Testis (tissue), 3 donors: ENCODE data around the gene TBC1D21. TPM values are rescaled to one million over a fixed set of nuclear protein-coding genes. Genes with fewer than 3 reads are reported as not detected.

ENCODE experiments used
- DNase-seq: peaks from one replicate; pipeline ENCODE4 v3.0.0-alpha.2; 2019
- H3K27ac ChIP-seq, 2 donors: fragments of 200-600 bp; sonication (generic); one replicate each; pipeline ENCODE4 v1.5.1; 2019
- H3K27me3 ChIP-seq: fragments of 200-600 bp; sonication (generic); one replicate; pipeline ENCODE4 v1.5.1; 2019
- H3K36me3 ChIP-seq: fragments of 200-600 bp; sonication (generic); one replicate; pipeline ENCODE4 v1.5.1; 2017; ENCODE audit warnings: low read depth; ENCODE audit errors: missing control alignments
- H3K4me1 ChIP-seq: fragments of 200-600 bp; sonication (generic); one replicate; pipeline ENCODE4 v1.5.1; 2019
- H3K4me3 ChIP-seq, 2 donors: fragments of 200-600 bp; sonication (generic); one replicate each; pipeline ENCODE4 v1.5.1; 2017 to 2019
- H3K9me3 ChIP-seq: fragments of 200-600 bp; sonication (generic); one replicate; pipeline ENCODE4 v1.5.1; 2017
- CTCF ChIP-seq, 3 experiments: fragments of 450-650 bp in 2 of 3; fragments of 200-600 bp in 1 of 3; sonication (generic) in 1 of 3; IDR thresholded peaks; one replicate each; pipeline ENCODE4 v1.5.1; 2016 to 2019; ENCODE audit warnings: antibody characterized with exemption in 3 of 3, mild to moderate bottlenecking in 2 of 3, moderate library complexity in 1 of 3
- POLR2A ChIP-seq: fragments of 450-650 bp; IDR thresholded peaks from one replicate; pipeline ENCODE4 v1.6.1; 2017; ENCODE audit warnings: antibody characterized with exemption, mild to moderate bottlenecking, moderate library complexity
- WGBS, 2 donors: methylation state at CpG; one replicate each; pipeline ENCODE4 v1.1.5; 2018; 5-methylcytosine and 5-hydroxymethylcytosine counted together
- intact Hi-C: fragments of 100-400 bp; cut with DNase I; formaldehyde crosslinking; loops from one replicate; pipeline ENCODE4 v1.15.1; 2023; ENCODE audit warnings: low total_unique reads
- polyA plus RNA-seq: library from polyadenylated mRNA; stranded (reverse); fragments of 350-450 nt; fragmentation: Illumina TruSeq; extraction: RNeasy Lipid Tissue Mini Kit (QIAGEN cat#74804); gene quantifications from one replicate; pipeline ENCODE4 v1.2.3, GENCODE V29; 2014; ENCODE audit warnings: low read depth, low replicate concordance; ENCODE audit not compliant: insufficient read depth
- total RNA-seq, 2 donors: library from RNA; depleted of rRNA; stranded (reverse); fragments of >200 nt; gene quantifications; one replicate each; pipeline ENCODE4 v1.2.3, GENCODE V29; 2016

Gene TBC1D21
- total and polyA plus RNA-seq, 3 donors from 2014 or later: 17.9 to 80.2 (median 47.6) TPM

- TF ChIP-seq POLR2A (no peak), CTCF (IDR thresholded peaks at IDR 0.05) (no peak)
- H3K27ac ChIP-seq: no peak overlapping the region
- no peak overlapping the region for H3K4me3 ChIP-seq
- 38 to 54% methylated on average over 2 of the region's 2 CpGs for WGBS, 2 donors
- H3K4me1 ChIP-seq: peaks cover 25% of the 10 kb centered on the region
- DNase-seq: no peak
- intact Hi-C loops: no loop called here
- H3K36me3 ChIP-seq: no peaks in the 10 kb centered on the region
- H3K9me3 ChIP-seq: no peaks in the 10 kb centered on the region
- H3K27me3 ChIP-seq: no peaks in the 10 kb centered on the region
Measured at GRCh38 chr15:73866481-73866880, 6.9 kb upstream of the TBC1D21 start.

GRCh38 chr15:73866881-73867410, 6.4 kb upstream of the TBC1D21 start:
- Histone ChIP-seq H3K27me3 (no peaks in the 10 kb centered on the region), H3K36me3 (no peaks in the 10 kb centered on the region), H3K4me1 (peaks cover 25% of the 10 kb centered on the region), H3K4me3 (no peak overlapping the region), H3K27ac (no peak overlapping the region), H3K9me3 (no peaks in the 10 kb centered on the region)
- 66 to 70% methylated on average over 4 to 6 of the region's 6 CpGs for WGBS, 2 donors
- no peak for DNase-seq
- intact Hi-C loops: no loop called here
- TF ChIP-seq CTCF (IDR thresholded peaks at IDR 0.05): no peak
- TF ChIP-seq POLR2A: no peak

GRCh38 chr15:73867426-73867825, 5.9 kb upstream of the TBC1D21 start:
- 42 to 63% methylated on average over 3 of the region's 3 CpGs for WGBS, 2 donors
- Histone ChIP-seq H3K4me1 (peaks cover 25% of the 10 kb centered on the region), H3K9me3 (no peaks in the 10 kb centered on the region), H3K27me3 (no peaks in the 10 kb centered on the region), H3K27ac (no peak overlapping the region), H3K36me3 (no peaks in the 10 kb centered on the region), H3K4me3 (no peak overlapping the region)
- DNase-seq: no peak
- TF ChIP-seq CTCF (IDR thresholded peaks at IDR 0.05) (no peak), POLR2A (no peak)
- intact Hi-C loops: no loop called here

GRCh38 chr15:73867956-73868355, 5.4 kb upstream of the TBC1D21 start:
- 51% methylated on average over 2 of the region's 2 CpGs for WGBS, 2 donors
- H3K4me1 ChIP-seq: peaks cover 25% of the 10 kb centered on the region
- no peak for TF ChIP-seq POLR2A
- TF ChIP-seq CTCF (IDR thresholded peaks at IDR 0.05): no peak
- H3K27me3 ChIP-seq: no peaks in the 10 kb centered on the region
- H3K9me3 ChIP-seq: no peaks in the 10 kb centered on the region
- peak; percentile 51 for DNase-seq
- no peak overlapping the region for H3K4me3 ChIP-seq
- H3K36me3 ChIP-seq: no peaks in the 10 kb centered on the region
- intact Hi-C loops: no loop called here
- no peak overlapping the region for H3K27ac ChIP-seq

- Histone ChIP-seq H3K4me1 (peaks cover 25% of the 10 kb centered on the region), H3K27me3 (no peaks in the 10 kb centered on the region), H3K36me3 (no peaks in the 10 kb centered on the region), H3K27ac (no peak overlapping the region), H3K4me3 (no peak overlapping the region), H3K9me3 (no peaks in the 10 kb centered on the region)
- 94 to 95% methylated on average over 6 of the region's 6 CpGs for WGBS, 2 donors
- DNase-seq: no peak
- intact Hi-C loops: no loop called here
- no peak for TF ChIP-seq CTCF (IDR thresholded peaks at IDR 0.05)
- TF ChIP-seq POLR2A: no peak
Measured at GRCh38 chr15:73869216-73869995, 4.0 kb upstream of the TBC1D21 start.
